ENCODE measurements around the gene ADSS1.

DNA sequence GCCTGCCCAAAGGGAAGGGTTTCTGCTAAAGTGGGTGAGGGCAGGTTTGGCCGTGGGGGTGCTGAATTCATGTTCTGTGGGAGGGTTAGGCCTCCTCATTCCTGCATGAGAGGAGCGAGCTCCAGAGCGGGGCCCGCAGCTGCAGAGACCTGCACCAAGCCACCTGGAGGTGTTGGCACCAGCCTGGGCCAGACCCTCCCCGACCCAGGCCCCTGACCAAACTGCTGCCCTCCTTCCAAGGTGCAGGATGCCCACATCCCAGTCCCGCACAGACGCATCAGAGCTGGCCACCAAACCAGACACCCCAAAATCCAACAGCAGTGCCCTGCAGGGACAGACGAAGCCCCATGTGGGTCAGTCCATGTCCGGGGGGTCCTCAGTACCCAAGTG is 10.6 kb downstream of the ADSS1 start:
- TF ChIP-seq, protein P1, sequence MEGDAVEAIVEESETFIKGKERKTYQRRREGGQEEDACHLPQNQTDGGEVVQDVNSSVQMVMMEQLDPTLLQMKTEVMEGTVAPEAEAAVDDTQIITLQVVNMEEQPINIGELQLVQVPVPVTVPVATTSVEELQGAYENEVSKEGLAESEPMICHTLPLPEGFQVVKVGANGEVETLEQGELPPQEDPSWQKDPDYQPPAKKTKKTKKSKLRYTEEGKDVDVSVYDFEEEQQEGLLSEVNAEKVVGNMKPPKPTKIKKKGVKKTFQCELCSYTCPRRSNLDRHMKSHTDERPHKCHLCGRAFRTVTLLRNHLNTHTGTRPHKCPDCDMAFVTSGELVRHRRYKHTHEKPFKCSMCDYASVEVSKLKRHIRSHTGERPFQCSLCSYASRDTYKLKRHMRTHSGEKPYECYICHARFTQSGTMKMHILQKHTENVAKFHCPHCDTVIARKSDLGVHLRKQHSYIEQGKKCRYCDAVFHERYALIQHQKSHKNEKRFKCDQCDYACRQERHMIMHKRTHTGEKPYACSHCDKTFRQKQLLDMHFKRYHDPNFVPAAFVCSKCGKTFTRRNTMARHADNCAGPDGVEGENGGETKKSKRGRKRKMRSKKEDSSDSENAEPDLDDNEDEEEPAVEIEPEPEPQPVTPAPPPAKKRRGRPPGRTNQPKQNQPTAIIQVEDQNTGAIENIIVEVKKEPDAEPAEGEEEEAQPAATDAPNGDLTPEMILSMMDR (conservative IDR thresholded peaks at IDR 0.05; ENCODE audit: low read depth, low read length), result no peak
- TF ChIP-seq EZH2 (IDR thresholded peaks at IDR 0.05; ENCODE audit: borderline replicate concordance, low read depth, low read length, poor library complexity, severe bottlenecking), result no peak
